K562 (cell line): ENCODE results near the gene EYA4. TPM values are rescaled to one million over a fixed set of nuclear protein-coding genes. Genes with fewer than 3 reads are reported as not detected.

Source experiments
- ATAC-seq: fragments of 200-7000 bp; cut with Tn5 transposase; 3 replicates; pipeline ENCODE4 v1.9.1; 2020; ENCODE audit warnings: moderate library complexity
- BruUV-seq: library from RNA; stranded (reverse); fragments of 400-500 nt; replicated peaks from 2 replicates; lab custom pipeline; 2021; lab: Mats Ljungman, UMichigan
- CTCF ChIA-PET: fragments of 300-600 bp; formaldehyde crosslinking; extraction: SDS; loops from one replicate; lab custom pipeline; 2021; ENCODE audit warnings: low intra/inter-chr PET ratio; lab: Yijun Ruan, JAX
- POLR2A ChIA-PET: fragments of 300-600, 350-650 bp; sonication (Branson Sonifier 250); formaldehyde crosslinking; extraction: SDS; loops from one replicate; lab custom pipeline; 2021; ENCODE audit warnings: antibody characterized with exemption, inconsistent platforms; lab: Yijun Ruan, JAX
- DNase-seq, 4 experiments: peaks; one replicate each; pipeline versions ENCODE4 v3.0.0 to v3.0.0-alpha.2; 2011 to 2018; ENCODE audit warnings: low spot score in 3 of 4, mixed read lengths in 3 of 4; ENCODE audit errors: extremely low read depth in 1 of 4
- FAIRE-seq: peaks from 2 replicates; lab custom pipeline; 2011; peaks lifted over from hg19 to GRCh38; lab: Jason Lieb, UNC
- H2AFZ ChIP-seq: 2 replicates; pipeline ENCODE4 v1.6.0; 2011; ENCODE audit warnings: low read depth, low read length, control low read depth, inconsistent platforms
- H3K27ac ChIP-seq: fragments of 200-600 bp; 3 replicates; pipeline ENCODE4 v1.8.0; 2011; ENCODE audit warnings: low read depth, mild to moderate bottlenecking, control low read depth, inconsistent platforms, low read length, moderate library complexity, mixed read lengths; ENCODE audit errors: extremely low read depth
- H3K27me3 ChIP-seq, 2 experiments: fragments of 300-600 bp in 1 of 2; 2 replicates in 1 of 2; 3 replicates in 1 of 2; pipeline versions ENCODE4 v1.6.0 to v1.8.0; 2011; ENCODE audit warnings: inconsistent platforms in 2 of 2, low read length in 2 of 2, mild to moderate bottlenecking in 1 of 2, mixed read lengths in 1 of 2, moderate library complexity in 1 of 2; ENCODE audit not compliant: control insufficient read depth in 2 of 2, insufficient read depth in 2 of 2
- H3K36me3 ChIP-seq: fragments of 300-600 bp; 3 replicates; pipeline ENCODE4 v1.8.0; 2011; ENCODE audit warnings: mild to moderate bottlenecking, low read length, inconsistent platforms; ENCODE audit not compliant: control insufficient read depth, insufficient read depth
- H3K4me1 ChIP-seq, 2 experiments: fragments of 200-600 bp in 1 of 2; replicated peaks in 1 of 2; 2 replicates in 1 of 2; 3 replicates in 1 of 2; pipeline versions ENCODE4 v1.5.1 to v1.8.0; 2011; ENCODE audit warnings: inconsistent platforms in 2 of 2, low read length in 2 of 2, mild to moderate bottlenecking in 1 of 2, mixed read lengths in 1 of 2, moderate library complexity in 1 of 2; ENCODE audit not compliant: control insufficient read depth in 2 of 2, insufficient read depth in 2 of 2
- H3K4me2 ChIP-seq: 2 replicates; pipeline ENCODE4 v1.6.1; 2011; ENCODE audit warnings: low read length, control low read depth, inconsistent platforms, mixed read lengths; ENCODE audit not compliant: insufficient read depth
- H3K4me3 ChIP-seq: fragments of 200-600 bp; sonication (generic), shearing (Covaris generic); 2 replicates; pipeline ENCODE4 v1.5.1; 2016; ENCODE audit warnings: control low read depth, inconsistent platforms
- H3K79me2 ChIP-seq: fragments of 200-600 bp; 3 replicates; pipeline ENCODE4 v1.8.0; 2011; ENCODE audit warnings: low read length, inconsistent platforms; ENCODE audit not compliant: control insufficient read depth, insufficient read depth
- H3K9ac ChIP-seq, 2 experiments: 2 replicates each; pipeline versions ENCODE4 v1.6.0 to v1.6.1; 2011; ENCODE audit warnings: low read depth in 2 of 2, low read length in 2 of 2, control low read depth in 1 of 2, inconsistent platforms in 1 of 2, mild to moderate bottlenecking in 1 of 2, mixed read lengths in 1 of 2; ENCODE audit not compliant: insufficient read depth in 1 of 2
- H3K9me1 ChIP-seq: one replicate; pipeline ENCODE4 v1.6.0; 2011; ENCODE audit warnings: inconsistent platforms, mild to moderate bottlenecking, low read length, moderate library complexity; ENCODE audit not compliant: control insufficient read depth, insufficient read depth
- H3K9me3 ChIP-seq: replicated peaks from 2 replicates; pipeline ENCODE4 v1.5.1; 2011; ENCODE audit warnings: low read depth, low read length, inconsistent platforms; ENCODE audit not compliant: control insufficient read depth, insufficient read depth
- H4K20me1 ChIP-seq: replicated peaks from 2 replicates; pipeline ENCODE4 v1.6.1; 2011; ENCODE audit warnings: low read length, inconsistent platforms, mixed read lengths; ENCODE audit not compliant: control insufficient read depth, insufficient read depth
- ARHGAP35 ChIP-seq: fragments of 450-650 bp; IDR thresholded peaks from 2 replicates; pipeline ENCODE4 v1.6.1; 2018; ENCODE audit not compliant: partially characterized antibody
- CAMTA2 ChIP-seq: fragments of 250-450 bp; sonication (Bioruptor Pico); conservative IDR thresholded peaks from 2 replicates; pipeline ENCODE4 v1.5.1; 2022
- DIDO1 ChIP-seq: fragments of 450-650 bp; IDR thresholded peaks from 2 replicates; pipeline ENCODE4 v1.6.1; 2016; ENCODE audit warnings: low read depth, missing biosample characterization, missing genetic modification characterization
- DPF2 ChIP-seq: fragments of 450-650 bp; IDR thresholded peaks from 2 replicates; pipeline ENCODE4 v1.6.1; 2016
- FOXK2 ChIP-seq, 2 experiments: fragments of 450-650 bp; IDR thresholded peaks in 1 of 2; conservative IDR thresholded peaks in 1 of 2; 2 replicates each; pipeline ENCODE4 v1.6.1; 2016; ENCODE audit warnings: low read depth in 2 of 2, mild to moderate bottlenecking in 1 of 2
- GTF3C2 ChIP-seq: IDR thresholded peaks from 3 replicates; pipeline ENCODE4 v1.6.1; 2011; ENCODE audit warnings: borderline replicate concordance, mild to moderate bottlenecking, moderate library complexity; ENCODE audit not compliant: insufficient read length; ENCODE audit errors: extremely low read depth
- HDAC8 ChIP-seq: fragments of 450-650 bp; IDR thresholded peaks from 2 replicates; pipeline ENCODE4 v1.6.1; 2016; ENCODE audit warnings: mild to moderate bottlenecking, missing genetic modification characterization, moderate library complexity, missing compliant biosample characterization
- HDGF ChIP-seq: fragments of 450-650 bp; IDR thresholded peaks from 2 replicates; pipeline ENCODE4 v1.6.1; 2016
- KDM2B ChIP-seq: fragments of 250-450 bp; sonication (Bioruptor Pico); IDR thresholded peaks from 2 replicates; pipeline ENCODE4 v1.8.0; 2021; ENCODE audit warnings: mild to moderate bottlenecking, moderate library complexity
- RBM39 ChIP-seq: fragments of 200-400 bp; formaldehyde crosslinking; optimal IDR thresholded peaks from 2 replicates; pipeline ENCODE3; 2018; ENCODE audit warnings: low read depth, low read length
- RFX7 ChIP-seq: fragments of 250-450 bp; sonication (Bioruptor Pico); IDR thresholded peaks from 2 replicates; pipeline ENCODE4 v1.5.1; 2021; ENCODE audit warnings: mild to moderate bottlenecking
- SAP30 ChIP-seq: fragments of 200-600 bp; sonication (generic); IDR thresholded peaks from 2 replicates; pipeline ENCODE4 v1.6.1; 2012; ENCODE audit warnings: borderline replicate concordance, low read depth, mild to moderate bottlenecking, moderate library complexity, low read length, control low read depth, inconsistent platforms; ENCODE audit not compliant: insufficient read depth, poor library complexity, severe bottlenecking
- TCF7L2 ChIP-seq: fragments of 150-350 bp; IDR thresholded peaks from 2 replicates; pipeline ENCODE4 v1.6.1; 2016; ENCODE audit warnings: low read depth, mild to moderate bottlenecking, low read length, moderate library complexity
- TSC22D4 ChIP-seq: fragments of 450-650 bp; IDR thresholded peaks from 2 replicates; pipeline ENCODE4 v1.6.1; 2016; ENCODE audit warnings: missing genetic modification characterization, missing biosample characterization, control low read depth
- ZNF146 ChIP-seq: IDR thresholded peaks from one replicate; pipeline ENCODE4 v1.6.1; 2018; ENCODE audit warnings: missing compliant biosample characterization; ENCODE audit not compliant: unreplicated experiment
- ZNF197 ChIP-seq: fragments of 200-800 bp; sonication (Bioruptor generic); IDR thresholded peaks from 2 replicates; pipeline ENCODE4 v1.6.1; 2016; ENCODE audit warnings: low read depth, missing genetic modification characterization, missing compliant biosample characterization
- ZNF395 ChIP-seq: fragments of 200-800 bp; sonication (Bioruptor generic); IDR thresholded peaks from 2 replicates; pipeline ENCODE4 v1.6.1; 2017; ENCODE audit warnings: missing genetic modification characterization, missing compliant biosample characterization
- ZNF431 ChIP-seq: sonication (generic); formaldehyde crosslinking; IDR thresholded peaks from 2 replicates; pipeline ENCODE4 v1.8.0; 2022; ENCODE audit warnings: mild to moderate bottlenecking, missing genetic modification reagents
- WGBS: fragments of 100-300 bp; shearing (Covaris generic); methylation state at CpG from one replicate; pipeline ENCODE4 v1.1.6; 2016; ENCODE audit warnings: low coverage, mixed read lengths; ENCODE audit not compliant: insufficient coverage; ENCODE audit errors: missing lambda C conversion rate; 5-methylcytosine and 5-hydroxymethylcytosine counted together
- in situ Hi-C: fragments of 300-500 bp; cut with MboI; formaldehyde crosslinking; loops from 4 replicates; pipeline ENCODE4 v1.15.0; 2018; ENCODE audit warnings: inconsistent platforms, mixed read lengths
- intact Hi-C: fragments of 100-400 bp; cut with micrococcal nuclease; formaldehyde crosslinking; loops from 2 replicates; pipeline ENCODE4 v1.14.2; 2022
- polyA plus RNA-seq, 8 experiments: library from polyadenylated mRNA; depleted of rRNA in 4 of 8; stranded (reverse) in 5 of 8; unstranded in 3 of 8; fragments of >200 nt; fragmentation: Nextera tagmentation in 2 of 8; fragmentation: Illumina TruSeq in 1 of 8; extraction: Ambion mirVana in 2 of 8; extraction: Trizol in 1 of 8; gene quantifications; 2 replicates each; pipeline versions ENCODE4 v1.2.1 to v1.2.3, GENCODE V29; 2011 to 2014; ENCODE audit warnings: inconsistent platforms in 1 of 8, missing spikeins in 1 of 8
- total RNA-seq, 7 experiments: library from RNA; depleted of rRNA in 6 of 7; stranded (reverse); fragments of >200 nt in 6 of 7; fragmentation: Illumina TruSeq in 2 of 7; extraction: Trizol in 2 of 7; gene quantifications; 2 replicates each; pipeline versions ENCODE4 v1.2.1 to v1.2.3, GENCODE V29; 2011 to 2021; ENCODE audit warnings: low replicate concordance in 1 of 7

The EYA4 gene
- total and polyA plus RNA-seq, 9 of the 15 experiments (the other 6 are each of a cell fraction or from before 2014, with no cell fraction given), result 0.03 to 0.04 TPM; not detected in 7

GRCh38 chr6:133428295-133428694, 187.1 kb downstream of the EYA4 start:
- H3K79me2 ChIP-seq, result no peaks in the 10 kb centered on the region
- no peaks in the 10 kb centered on the region for H3K4me1 ChIP-seq
- no peaks in the 10 kb centered on the region for H3K36me3 ChIP-seq
- no peak overlapping the region for H3K4me2 ChIP-seq
- H3K4me3 ChIP-seq, result no peak overlapping the region
- H3K9ac ChIP-seq, result no peak overlapping the region
- no peaks in the 10 kb centered on the region for H4K20me1 ChIP-seq
- TF ChIP-seq KDM2B (CRISPR knock-in tag), result no peak
- no peak for TF ChIP-seq RBM39
- no peak for TF ChIP-seq DPF2
- TF ChIP-seq SAP30, result no peak
- TF ChIP-seq ZNF395 (CRISPR knock-in tag), result no peak
- no peak for TF ChIP-seq TSC22D4 (tag)
- TF ChIP-seq GTF3C2, result no peak
- no peak for TF ChIP-seq ARHGAP35
- no peak for TF ChIP-seq ZNF146
- TF ChIP-seq ZNF431, result no peak
- no peak for TF ChIP-seq FOXK2 (conservative IDR thresholded peaks at IDR 0.05 in 1 of 2, IDR thresholded peaks at IDR 0.05 in 1 of 2; ENCODE audit: low read depth in 2 of 2)
- no peak for TF ChIP-seq DIDO1
- TF ChIP-seq RFX7 (CRISPR knock-in tag), result no peak
- no peak for TF ChIP-seq TCF7L2
- TF ChIP-seq ZNF197 (CRISPR knock-in tag), result no peak
- TF ChIP-seq HDAC8, result no peak
- no peak for TF ChIP-seq CAMTA2 (CRISPR knock-in tag)
- TF ChIP-seq HDGF, result no peak
- ATAC-seq, result no peak
- no peaks in the 10 kb centered on the region for H3K9me3 ChIP-seq
- no peaks in the 10 kb centered on the region for H3K27me3 ChIP-seq
- DNase-seq, result no peak
- WGBS, result 0% methylated on average over 3 of the region's 3 CpGs
- ChIA-PET POLR2A (no interaction called here), CTCF (no interaction called here)
- in situ Hi-C loops, result no loop called here
- H3K27ac ChIP-seq, result no peak overlapping the region
- no peaks in the 10 kb centered on the region for H3K9me1 ChIP-seq
- no peak for FAIRE-seq
- intact Hi-C loops, result no loop called here
- H2AFZ ChIP-seq, result no peak overlapping the region
- no TSS peak for BruUV-seq
